Smooth muscle cell of the brain vasculature (primary cell): ENCODE results near the gene FAAH.
"Not testable (repeated sequence)": the region's sequence is repeated elsewhere in the genome, so short reads cannot be mapped to it uniquely, and the experiment has no call there.

Experiments used
- DNase-seq: peaks from one replicate; pipeline ENCODE4 v3.0.0-alpha.2; 2012; ENCODE audit warnings: low read depth, low spot score

FAAH gene

GRCh38 chr1:46394108-46394871, at the start of gene FAAH:
Gene FAAH (plus strand): TSS chr1:46394317. CDS start chr1:46394349, 32 bp downstream.
- no peak for DNase-seq

- no peak for DNase-seq
These were observed 49.6 kb upstream of the FAAH start for GRCh38 chr1:46344481-46344880.

DNA sequence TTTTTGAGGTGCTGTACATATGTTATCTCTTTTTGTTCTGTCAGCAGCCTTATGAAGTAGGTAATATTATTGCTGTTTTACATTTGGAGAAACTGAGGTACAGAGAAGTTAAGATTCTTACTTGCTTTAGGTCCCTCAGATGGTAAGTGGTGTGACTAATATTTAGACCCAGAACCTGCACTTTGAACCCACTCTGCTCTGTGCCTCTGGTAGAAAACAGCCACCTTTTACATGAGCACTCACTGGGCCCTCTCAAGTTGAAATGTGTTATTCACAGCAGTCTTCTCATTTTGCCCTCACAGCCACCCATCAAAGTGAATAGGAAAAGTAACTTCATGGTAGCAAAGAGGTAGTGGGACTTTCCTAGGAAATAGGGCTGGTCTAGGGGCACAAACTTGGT, 48.8 kb upstream of the FAAH start:
- no peak for DNase-seq

DNA sequence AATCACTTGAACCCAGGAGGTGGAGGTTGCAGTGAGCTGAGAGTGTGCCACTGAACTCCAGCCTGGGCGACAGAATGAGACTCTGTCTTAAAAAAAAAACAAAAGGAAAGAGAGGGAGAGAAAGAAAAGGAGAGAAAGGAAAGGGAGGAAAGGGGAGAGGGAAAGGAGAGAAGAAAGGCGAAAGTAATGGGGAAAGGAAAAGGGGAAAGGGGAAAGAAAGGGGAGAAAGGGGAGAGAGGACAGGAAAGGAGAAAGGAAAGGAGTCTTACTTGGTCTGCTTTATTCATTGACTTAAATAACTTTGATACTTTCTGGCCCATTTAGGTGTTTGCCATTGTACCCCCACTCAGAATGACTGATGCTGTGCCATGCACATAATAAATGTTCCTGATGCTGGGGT, 41.8 kb upstream of the FAAH start:
- no peak for DNase-seq

DNA sequence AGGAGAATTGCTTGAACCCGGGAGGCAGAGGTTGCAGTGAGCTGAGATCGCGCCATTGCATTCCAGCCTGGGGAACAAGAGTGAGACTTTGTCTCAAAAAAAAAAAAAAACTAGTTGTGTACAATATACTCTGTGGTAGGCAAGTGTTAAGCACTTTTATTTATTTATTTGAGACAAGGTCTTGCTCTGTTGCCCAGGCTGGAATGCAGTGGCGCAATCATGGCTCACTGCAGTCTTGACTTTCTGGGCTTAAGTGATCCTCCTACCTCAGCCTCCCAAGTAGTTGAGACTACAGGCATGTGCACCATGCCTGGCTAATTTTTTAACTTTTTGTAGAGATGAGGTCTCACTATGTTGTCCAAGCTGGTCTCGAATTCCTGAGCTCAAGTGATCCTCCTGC, 38.2 kb upstream of the FAAH start:
- not testable (repeated sequence) for DNase-seq

GRCh38 chr1:46362158-46362557, 32.0 kb upstream of the FAAH start:
- DNase-seq, result no peak

GRCh38 chr1:46363121-46363520, 31.0 kb upstream of the FAAH start:
- DNase-seq, result no peak

GRCh38 chr1:46364612-46365011, 29.5 kb upstream of the FAAH start:
- DNase-seq, result no peak

DNA sequence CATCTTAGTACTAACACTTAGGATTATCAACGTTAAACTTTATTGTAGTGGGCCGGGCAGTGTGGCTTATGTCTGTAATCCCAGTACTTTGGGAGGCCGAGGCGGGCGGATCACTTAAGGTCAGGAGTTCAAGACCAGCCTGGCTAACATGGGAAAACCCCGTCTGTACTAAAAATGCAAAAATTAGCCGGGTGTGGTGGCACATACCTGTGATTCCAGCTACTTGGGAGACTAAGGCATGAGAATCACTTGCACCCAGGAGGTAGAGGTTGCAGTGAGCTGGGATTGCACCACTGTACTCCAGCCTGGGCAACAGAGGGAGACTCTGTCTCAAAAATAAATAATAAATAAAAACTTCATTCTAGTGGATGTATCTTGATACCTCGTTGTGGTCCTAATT, 28.3 kb upstream of the FAAH start:
- not testable (repeated sequence) for DNase-seq

- no peak for DNase-seq
These were observed 27.0 kb upstream of the FAAH start for GRCh38 chr1:46367072-46367471.

DNA sequence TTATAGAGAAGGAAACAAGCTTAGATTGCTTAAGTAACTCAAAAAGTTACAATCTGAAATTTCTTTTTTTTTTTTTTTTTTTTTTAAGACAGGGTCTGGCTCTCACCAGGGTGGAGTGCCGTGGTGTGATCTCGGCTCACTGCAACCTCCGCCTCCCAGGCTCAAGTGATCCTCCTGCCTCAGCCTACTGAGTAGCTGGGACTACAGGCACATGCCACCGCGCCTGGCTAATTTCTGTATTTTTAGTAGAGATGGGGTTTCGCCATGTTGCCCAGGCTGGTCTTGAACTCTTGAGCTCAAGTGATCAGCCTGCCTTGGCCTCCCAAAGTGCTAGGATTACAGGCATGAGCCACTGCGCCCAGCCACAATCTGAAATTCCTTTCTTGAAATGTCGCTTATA, 26.4 kb upstream of the FAAH start:
- not testable (repeated sequence) for DNase-seq

DNA sequence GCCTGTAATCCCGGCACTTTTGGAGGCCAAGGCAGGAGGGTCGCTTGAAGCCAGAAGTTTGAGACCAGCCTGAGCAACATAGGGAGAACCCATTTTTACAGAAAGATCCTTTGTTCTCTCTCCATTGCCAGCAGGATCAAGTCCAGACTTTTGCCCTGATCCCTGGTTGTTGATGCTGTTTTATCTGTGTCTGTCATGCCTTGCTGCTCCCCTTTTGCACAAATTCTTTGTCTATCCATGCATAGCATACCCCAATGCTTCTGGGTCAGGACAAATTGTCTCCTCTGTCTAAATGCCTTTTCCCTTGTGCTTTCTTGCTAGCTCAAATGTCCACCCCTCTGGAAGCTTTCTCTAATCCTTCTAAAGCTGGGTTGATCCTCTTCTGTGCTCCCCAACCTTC, 25.3 kb upstream of the FAAH start:
- no peak for DNase-seq

- DNase-seq, result no peak
These were observed 24.4 kb upstream of the FAAH start for GRCh38 chr1:46369542-46370213.

- no peak for DNase-seq
These were observed 23.9 kb upstream of the FAAH start for GRCh38 chr1:46370214-46370633.

DNA sequence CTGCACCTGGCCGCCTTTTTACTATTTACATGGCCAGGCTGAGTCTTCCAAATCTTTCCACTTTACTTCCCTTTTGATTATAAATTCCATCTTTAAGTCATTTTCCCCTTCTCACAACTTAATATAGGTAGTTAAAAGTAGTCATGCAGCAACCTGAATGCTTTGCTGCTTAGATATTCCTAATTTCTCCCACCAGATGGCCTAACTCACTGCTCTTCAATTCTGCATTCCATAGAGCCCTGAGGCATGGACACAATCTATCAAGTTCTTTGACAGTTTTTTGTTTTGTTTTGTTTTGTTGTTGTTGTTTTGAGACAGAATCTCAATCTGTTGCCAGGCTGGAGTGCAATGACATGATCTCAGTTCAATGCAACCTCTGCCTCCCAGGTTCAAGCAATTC, 21.7 kb upstream of the FAAH start:
- DNase-seq, result no peak

GRCh38 chr1:46379996-46380395, 14.1 kb upstream of the FAAH start:
- DNase-seq, result no peak

DNA sequence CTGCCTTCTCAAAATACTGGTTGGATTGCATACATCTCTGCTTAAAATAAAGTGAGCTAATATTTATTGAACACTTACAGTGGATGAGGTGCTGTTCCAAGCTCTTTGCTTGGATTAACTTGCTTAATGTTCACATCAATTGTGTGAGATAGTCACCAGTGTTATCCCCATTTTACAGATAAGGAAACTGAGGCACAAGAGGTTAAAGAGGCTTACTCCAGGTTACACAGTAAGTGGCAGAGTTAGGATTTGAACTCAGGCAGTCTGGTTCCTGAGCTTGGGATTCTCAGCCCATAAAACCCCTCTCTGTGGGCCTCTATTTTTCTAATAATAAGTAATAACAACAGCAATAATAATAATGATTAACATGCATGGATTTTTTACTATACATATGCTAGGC, 13.6 kb upstream of the FAAH start:
- DNase-seq, result no peak

- no peak for DNase-seq
These were observed 607 bp upstream of the FAAH start for GRCh38 chr1:46393510-46393909.

DNA sequence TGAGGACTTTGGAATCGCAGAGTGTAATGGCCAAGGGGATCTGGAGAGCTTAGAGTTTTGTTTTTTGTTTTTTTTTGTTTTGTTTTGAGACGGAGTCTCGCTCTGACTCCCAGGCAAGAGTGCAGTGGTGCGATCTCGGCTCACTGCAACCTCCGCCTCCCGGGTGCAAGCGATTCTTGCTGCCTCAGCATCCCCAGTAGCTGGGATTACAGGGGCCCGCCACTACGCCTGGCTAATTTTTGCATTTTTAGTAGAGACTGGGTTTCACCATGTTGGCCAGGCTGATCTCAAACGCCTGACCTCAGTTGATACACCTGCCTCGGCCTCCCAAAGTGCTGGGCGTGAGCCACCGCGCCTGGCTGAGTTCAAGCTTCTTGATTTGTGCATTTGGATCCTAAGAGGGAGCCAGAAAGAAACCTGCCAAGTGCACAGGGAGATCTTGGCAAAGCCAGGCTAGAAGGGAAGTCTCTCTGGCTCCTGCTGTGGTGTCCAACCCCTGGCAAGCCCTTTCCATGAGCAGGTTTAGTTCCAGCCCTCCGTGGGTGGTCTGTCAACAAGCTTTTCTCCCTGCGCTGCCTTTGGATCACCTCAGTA, 852 bp downstream of the FAAH start:
- DNase-seq, result no peak

DNA sequence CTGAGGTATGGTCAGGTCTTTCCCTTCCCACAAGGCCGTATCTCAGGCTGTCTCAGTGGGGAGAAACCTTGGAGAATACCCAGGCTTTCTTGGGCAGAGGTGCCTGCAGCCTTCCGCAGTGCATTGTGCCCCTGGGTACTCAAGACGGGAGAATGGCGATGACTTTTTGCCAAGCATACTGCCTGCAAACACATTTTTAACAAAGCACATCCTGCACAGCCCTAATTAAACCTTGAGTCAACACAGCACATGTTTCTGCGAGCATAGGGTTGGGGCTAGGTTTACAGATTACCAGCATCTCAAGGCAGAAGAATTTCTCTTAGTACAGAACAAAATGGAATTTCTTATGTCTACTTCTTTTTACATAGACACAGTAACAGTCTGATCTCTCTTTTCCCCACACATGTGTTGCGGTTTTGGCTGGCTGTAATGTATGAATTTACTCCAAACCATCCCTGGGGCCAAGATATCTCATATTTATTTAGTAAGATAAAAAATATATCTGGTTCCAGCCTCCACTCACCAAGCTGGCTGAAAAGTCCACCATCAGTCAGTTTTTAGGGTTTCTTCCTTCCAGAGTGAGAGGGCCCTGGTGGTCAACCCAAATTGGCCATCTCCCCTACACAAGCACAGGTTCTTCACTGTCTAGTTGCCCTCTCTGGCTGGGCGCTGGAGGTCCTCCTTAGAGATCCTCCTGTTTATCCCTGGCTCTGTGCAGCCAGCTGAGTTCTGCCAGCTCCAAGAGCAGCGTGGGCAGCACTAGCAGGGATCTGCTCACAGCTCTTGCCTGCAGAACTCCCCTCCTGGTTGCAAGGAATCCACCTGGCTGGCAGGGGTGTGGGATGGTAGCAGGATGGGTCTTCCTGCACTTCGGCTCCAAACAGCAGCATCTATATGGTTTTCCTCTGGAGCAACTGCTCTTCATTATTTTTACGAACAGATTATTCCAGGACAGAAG, 2.6 kb downstream of the FAAH start:
- DNase-seq, result no peak

DNA sequence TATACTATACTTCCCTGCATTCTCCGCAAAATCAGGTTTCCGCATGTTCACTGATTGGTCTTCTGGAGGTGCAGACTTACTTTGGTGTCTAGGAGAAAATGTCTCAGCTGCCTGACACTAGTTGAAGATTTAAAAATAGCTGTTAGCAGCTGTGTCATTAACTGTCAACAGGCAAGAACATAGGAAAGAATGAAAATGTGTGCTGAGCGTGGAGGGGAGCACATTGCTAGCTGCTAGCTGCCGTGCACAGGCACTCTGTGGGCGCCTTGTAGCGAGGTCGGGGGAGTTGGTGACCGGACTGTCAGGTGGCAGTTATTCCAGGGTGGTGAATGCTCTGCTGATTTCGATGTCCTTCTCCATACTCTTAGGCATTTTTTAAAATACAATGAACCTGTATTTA, 5.2 kb downstream of the FAAH start:
- no peak for DNase-seq

GRCh38 chr1:46400421-46400820, 6.3 kb downstream of the FAAH start:
- DNase-seq, result no peak
